Body of pancreas (tissue), 4 donors: ENCODE measurements around the gene SPON2.

Experiments
- CTCF ChIP-seq, 7 experiments: fragments of 450-650 bp in 4 of 7; fragments of 200-600 bp in 3 of 7; sonication (generic) in 3 of 7; IDR thresholded peaks; one replicate each; pipeline ENCODE4 v1.5.1; 2016 to 2019; ENCODE audit warnings: antibody characterized with exemption in 7 of 7
- POLR2A ChIP-seq, 3 donors: fragments of 450-650 bp; IDR thresholded peaks; one replicate each; pipeline ENCODE4 v1.6.1; 2016; ENCODE audit warnings: antibody characterized with exemption in 3 of 3, mild to moderate bottlenecking in 2 of 3

GRCh38 chr4:1179089-1179441, 6.7 kb upstream of the SPON2 start:
- no peak for TF ChIP-seq CTCF (IDR thresholded peaks at IDR 0.05)
- TF ChIP-seq POLR2A (IDR thresholded peaks at IDR 0.05): no peak
